GM19452 (cell line): ENCODE measurements around the gene RC3H2.

Experiments
- ATAC-seq: cut with Tn5 transposase; IDR thresholded peaks from one replicate; pipeline ENCODE4 v1.9.1; 2021; ENCODE audit not compliant: unreplicated experiment

The RC3H2 gene

DNA sequence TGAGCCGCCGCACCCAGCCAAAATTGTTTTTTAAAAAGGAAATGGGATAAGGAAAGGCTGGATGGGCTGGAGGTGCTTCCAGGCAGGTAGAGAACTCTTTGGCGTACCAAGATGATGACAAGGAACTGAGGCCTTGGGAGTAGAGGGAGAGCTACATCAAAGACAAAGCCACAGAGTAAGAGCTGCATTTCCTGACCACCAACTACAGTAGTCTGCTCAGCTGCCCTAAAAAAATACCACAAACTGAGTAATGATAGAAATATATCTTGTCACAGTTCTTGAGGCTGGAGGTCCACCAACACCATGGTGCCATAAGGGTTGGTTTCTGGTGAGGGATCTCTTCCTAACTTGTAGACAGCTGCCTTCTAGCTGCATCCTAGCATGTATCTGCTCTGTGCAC is 97.0 kb downstream of the RC3H2 start:
- no peak for ATAC-seq

DNA sequence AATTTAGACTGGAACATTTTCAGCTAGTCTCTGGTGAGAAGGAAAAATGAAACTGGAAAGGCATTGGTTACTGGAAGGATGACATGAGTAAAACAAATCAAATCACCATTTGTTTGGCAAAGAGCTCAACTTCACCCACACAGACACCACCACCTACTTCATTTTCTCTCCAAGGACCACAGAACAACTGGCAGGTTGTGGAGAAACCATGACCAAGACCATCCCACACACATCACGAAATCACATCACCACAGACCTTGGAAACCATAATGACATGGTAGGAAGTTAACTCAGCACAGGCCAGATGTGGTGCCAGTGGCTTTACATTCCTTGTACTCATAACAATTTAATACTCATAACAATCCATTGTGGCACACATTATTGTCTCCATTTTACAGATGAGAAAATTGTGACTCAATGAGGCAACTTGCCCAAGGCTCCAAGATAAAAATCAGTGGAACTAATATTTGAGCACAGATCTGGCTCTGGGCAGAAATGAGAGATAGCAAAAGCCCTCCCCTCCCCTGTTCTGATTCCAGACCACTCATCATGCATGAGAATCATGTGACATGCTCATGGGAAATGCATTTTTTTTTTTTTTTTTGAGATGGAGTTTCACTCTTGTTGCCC is 97.8 kb downstream of the RC3H2 start:
- ATAC-seq: no peak

DNA sequence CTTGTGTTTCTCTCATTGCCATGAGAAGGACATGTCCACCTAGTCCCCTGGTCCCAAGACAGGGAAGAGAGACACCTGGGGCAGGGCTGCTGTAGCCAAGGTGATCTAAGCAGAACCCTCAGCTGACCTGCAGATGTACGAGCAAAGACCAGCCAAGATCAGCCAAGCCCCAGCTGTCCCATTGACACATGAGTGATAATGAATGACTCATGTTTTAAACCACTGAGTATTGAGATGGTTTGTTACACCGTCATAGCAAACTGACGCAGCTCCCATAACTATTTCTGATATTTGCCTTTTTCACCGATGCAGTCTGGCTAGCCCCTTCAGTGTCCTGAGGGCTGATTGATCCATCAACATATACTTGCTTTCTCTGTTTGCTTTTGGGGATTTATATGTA is 98.5 kb downstream of the RC3H2 start:
- ATAC-seq: no peak

DNA sequence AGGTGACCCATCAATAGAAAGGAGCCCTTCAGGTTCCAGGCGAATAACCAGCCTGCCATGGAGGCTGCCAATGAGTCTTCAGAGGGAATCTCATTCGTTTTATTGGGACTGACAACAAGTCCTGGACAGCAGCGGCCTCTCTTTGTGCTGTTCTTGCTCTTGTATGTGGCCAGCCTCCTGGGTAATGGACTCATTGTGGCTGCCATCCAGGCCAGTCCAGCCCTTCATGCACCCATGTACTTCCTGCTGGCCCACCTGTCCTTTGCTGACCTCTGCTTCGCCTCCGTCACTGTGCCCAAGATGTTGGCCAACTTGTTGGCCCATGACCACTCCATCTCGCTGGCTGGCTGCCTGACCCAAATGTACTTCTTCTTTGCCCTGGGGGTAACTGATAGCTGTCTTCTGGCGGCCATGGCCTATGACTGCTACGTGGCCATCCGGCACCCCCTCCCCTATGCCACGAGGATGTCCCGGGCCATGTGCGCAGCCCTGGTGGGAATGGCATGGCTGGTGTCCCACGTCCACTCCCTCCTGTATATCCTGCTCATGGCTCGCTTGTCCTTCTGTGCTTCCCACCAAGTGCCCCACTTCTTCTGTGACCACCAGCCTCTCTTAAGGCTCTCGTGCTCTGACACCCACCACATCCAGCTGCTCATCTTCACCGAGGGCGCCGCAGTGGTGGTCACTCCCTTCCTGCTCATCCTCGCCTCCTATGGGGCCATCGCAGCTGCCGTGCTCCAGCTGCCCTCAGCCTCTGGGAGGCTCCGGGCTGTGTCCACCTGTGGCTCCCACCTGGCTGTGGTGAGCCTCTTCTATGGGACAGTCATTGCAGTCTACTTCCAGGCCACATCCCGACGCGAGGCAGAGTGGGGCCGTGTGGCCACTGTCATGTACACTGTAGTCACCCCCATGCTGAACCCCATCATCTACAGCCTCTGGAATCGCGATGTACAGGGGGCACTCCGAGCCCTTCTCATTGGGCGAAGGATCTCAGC is 104.8 kb downstream of the RC3H2 start, which contains the start of gene OR1K1:
TSS of gene OR1K1 (plus strand) at position 58 of the 995 bp plus-strand sequence. CDS start at position 58, 0 bp downstream.
- ATAC-seq: no peak

DNA sequence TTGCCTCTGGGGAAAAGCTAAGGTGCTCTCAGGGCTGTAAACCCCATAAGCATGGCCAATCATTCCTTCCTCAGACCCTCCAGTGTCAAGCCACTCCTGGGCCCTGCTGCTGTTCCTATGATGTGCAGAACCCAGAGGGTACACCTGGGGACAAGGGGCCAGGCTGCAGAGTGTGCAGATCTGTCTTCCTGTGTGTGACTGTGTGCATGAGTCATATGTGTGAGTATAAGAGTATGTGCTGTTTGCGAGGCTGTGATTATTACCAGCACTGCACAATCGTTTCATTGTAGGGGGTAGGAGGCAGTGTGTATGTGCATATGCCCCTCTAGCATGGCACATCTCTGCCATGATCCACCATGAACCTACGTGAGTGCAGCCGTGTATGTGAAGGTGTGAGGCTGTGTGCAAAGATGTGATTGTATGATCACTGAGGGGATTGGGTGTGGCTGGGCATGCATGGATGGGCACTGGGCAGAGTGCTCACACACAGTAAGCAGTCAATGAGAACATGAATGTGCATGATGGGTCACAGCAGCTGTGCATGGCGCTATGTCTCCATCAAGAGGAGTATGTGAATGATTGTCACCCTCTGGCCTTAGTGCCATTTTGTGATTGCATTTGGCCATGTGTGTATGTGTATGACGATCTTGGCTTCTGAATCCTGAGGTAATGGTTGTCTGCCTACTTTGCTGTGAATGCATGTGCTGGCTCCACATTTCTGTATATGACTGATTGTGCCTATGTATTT is 107.7 kb downstream of the RC3H2 start:
- ATAC-seq: no peak
